IMR-90 (cell line): ENCODE results near the gene NUTM2F. TPM values are rescaled to one million over a fixed set of nuclear protein-coding genes. Genes with fewer than 3 reads are reported as not detected.

ENCODE experiments used
- ATAC-seq: fragments of 200-7000 bp; cut with Tn5 transposase; 2 replicates; pipeline ENCODE4 v1.9.1; 2020; ENCODE audit warnings: low read depth, mild to moderate bottlenecking, moderate library complexity
- BruUV-seq: library from RNA; stranded (reverse); fragments of 400-500 nt; replicated peaks from 2 replicates; lab custom pipeline; 2021; lab: Mats Ljungman, UMichigan
- CTCF ChIA-PET: fragments of 300-600 bp; formaldehyde crosslinking; extraction: SDS; loops from one replicate; lab custom pipeline; 2021; ENCODE audit warnings: antibody characterized with exemption; lab: Yijun Ruan, JAX
- POLR2A ChIA-PET: fragments of 300-600 bp; sonication (Branson Sonifier 250); formaldehyde crosslinking; loops from one replicate; lab custom pipeline; 2022; ENCODE audit warnings: antibody characterized with exemption; ENCODE audit not compliant: unreplicated experiment; lab: Charles Lee
- DNase-seq: peaks from one replicate; pipeline ENCODE4 v3.0.0; 2013
- H2AFZ ChIP-seq: replicated peaks from 2 replicates; pipeline ENCODE3; 2013; ENCODE audit warnings: low read length, mild to moderate bottlenecking; ENCODE audit not compliant: poor library complexity
- H2AK5ac ChIP-seq: 2 replicates; pipeline ENCODE4 v1.6.1; 2013; ENCODE audit warnings: low read depth, low read length, inconsistent platforms
- H2AK9ac ChIP-seq: replicated peaks from 2 replicates; pipeline ENCODE3; 2013; ENCODE audit warnings: mild to moderate bottlenecking, low read depth, low read length, moderate library complexity; ENCODE audit not compliant: poor library complexity
- H2BK120ac ChIP-seq: 2 replicates; pipeline ENCODE4 v1.6.1; 2013; ENCODE audit warnings: low read depth, low read length, inconsistent platforms
- H2BK15ac ChIP-seq: 3 replicates; pipeline ENCODE4 v1.6.1; 2013; ENCODE audit warnings: low read depth, low read length, inconsistent platforms
- H2BK20ac ChIP-seq: 2 replicates; pipeline ENCODE4 v1.6.1; 2013; ENCODE audit warnings: low read depth, mild to moderate bottlenecking, inconsistent platforms, low read length, moderate library complexity
- H2BK5ac ChIP-seq: 2 replicates; pipeline ENCODE4 v1.6.1; 2013; ENCODE audit warnings: mild to moderate bottlenecking, low read depth, low read length, inconsistent platforms; ENCODE audit not compliant: poor library complexity, severe bottlenecking
- H3K14ac ChIP-seq: replicated peaks from 2 replicates; pipeline ENCODE4 v1.6.1; 2013; ENCODE audit warnings: low read depth, low read length, inconsistent platforms
- H3K18ac ChIP-seq: 2 replicates; pipeline ENCODE4 v1.6.1; 2013; ENCODE audit warnings: low read depth, low read length, control low read depth
- H3K23ac ChIP-seq: 2 replicates; pipeline ENCODE4 v1.6.1; 2013; ENCODE audit warnings: low read depth, low read length, inconsistent platforms
- H3K27ac ChIP-seq: 2 replicates; pipeline ENCODE4 v1.5.1; 2013; ENCODE audit warnings: mild to moderate bottlenecking, control low read depth, low read length; ENCODE audit not compliant: insufficient read depth
- H3K27me3 ChIP-seq: 2 replicates; pipeline ENCODE4 v1.6.1; 2013; ENCODE audit warnings: low read length; ENCODE audit not compliant: control insufficient read depth, insufficient read depth
- H3K36me3 ChIP-seq: 2 replicates; pipeline ENCODE4 v1.6.1; 2013; ENCODE audit warnings: low read length, mixed read lengths; ENCODE audit not compliant: control insufficient read depth, insufficient read depth
- H3K4ac ChIP-seq: 2 replicates; pipeline ENCODE4 v1.6.1; 2013; ENCODE audit warnings: low read depth, low read length, inconsistent platforms
- H3K4me1 ChIP-seq: 2 replicates; pipeline ENCODE4 v1.6.1; 2013; ENCODE audit warnings: low read length, mixed read lengths; ENCODE audit not compliant: control insufficient read depth, insufficient read depth
- H3K4me2 ChIP-seq: 2 replicates; pipeline ENCODE4 v1.6.1; 2013; ENCODE audit warnings: low read depth, mild to moderate bottlenecking, control low read depth, low read length, moderate library complexity
- H3K4me3 ChIP-seq: 2 replicates; pipeline ENCODE4 v1.5.1; 2013; ENCODE audit warnings: low read depth, mild to moderate bottlenecking, control low read depth, low read length, moderate library complexity; ENCODE audit not compliant: insufficient read depth
- H3K56ac ChIP-seq: 2 replicates; pipeline ENCODE4 v1.6.1; 2013; ENCODE audit warnings: low read length, inconsistent platforms; ENCODE audit not compliant: insufficient read depth; ENCODE audit errors: extremely low read depth
- H3K79me1 ChIP-seq, 2 experiments: 2 replicates each; pipeline ENCODE4 v1.6.1; 2013; ENCODE audit warnings: low read length in 2 of 2, inconsistent platforms in 1 of 2, low read depth in 1 of 2
- H3K9ac ChIP-seq: 2 replicates; pipeline ENCODE4 v1.6.1; 2013; ENCODE audit warnings: low read depth, low read length, control low read depth
- H3K9me1 ChIP-seq: 2 replicates; pipeline ENCODE4 v1.6.1; 2013; ENCODE audit warnings: low read length, inconsistent platforms; ENCODE audit not compliant: insufficient read depth
- H3K9me3 ChIP-seq: 2 replicates; pipeline ENCODE4 v1.6.1; 2013; ENCODE audit warnings: low read length; ENCODE audit not compliant: control insufficient read depth, insufficient read depth
- H4K20me1 ChIP-seq: 2 replicates; pipeline ENCODE4 v1.6.1; 2013; ENCODE audit warnings: low read length, inconsistent platforms; ENCODE audit not compliant: insufficient read depth
- H4K5ac ChIP-seq: 2 replicates; pipeline ENCODE4 v1.6.1; 2013; ENCODE audit warnings: mild to moderate bottlenecking, low read depth, low read length, control low read depth
- H4K8ac ChIP-seq, 2 experiments: 2 replicates each; pipeline ENCODE4 v1.6.1; 2013; ENCODE audit warnings: low read depth in 2 of 2, low read length in 2 of 2, control low read depth in 1 of 2, inconsistent platforms in 1 of 2
- H4K91ac ChIP-seq: 2 replicates; pipeline ENCODE4 v1.6.1; 2013; ENCODE audit warnings: low read depth, low read length, inconsistent platforms; ENCODE audit not compliant: insufficient read depth
- CEBPB ChIP-seq: IDR thresholded peaks from 2 replicates; pipeline ENCODE4 v1.6.1; 2012; ENCODE audit warnings: low read depth, low read length, improper control_type of control experiment
- CHD1 ChIP-seq: IDR thresholded peaks from 2 replicates; pipeline ENCODE4 v1.6.1; 2012; ENCODE audit warnings: low read depth, low read length, improper control_type of control experiment
- SMC3 ChIP-seq: fragments of 150-350 bp; IDR thresholded peaks from 2 replicates; pipeline ENCODE4 v1.6.1; 2016; ENCODE audit warnings: low read depth, mild to moderate bottlenecking, antibody characterized with exemption, low read length, moderate library complexity
- whole genome bisulfite sequencing, 2 experiments: methylation state at CpG; one replicate each; pipeline versions ENCODE4 v1.1.5 to v1.1.7; 2013; ENCODE audit warnings: missing lambda C conversion rate in 2 of 2; ENCODE audit not compliant: insufficient read length in 1 of 2; ENCODE audit errors: extremely low coverage in 2 of 2; 5-methylcytosine and 5-hydroxymethylcytosine counted together
- dilution Hi-C: fragments of 300-500 bp; cut with HindIII; formaldehyde crosslinking; loops from one replicate; pipeline ENCODE4 v1.14.3; 2018; ENCODE audit warnings: low sequenced_read_pairs; ENCODE audit not compliant: unreplicated experiment
- in situ Hi-C: fragments of 300-500 bp; cut with MboI; formaldehyde crosslinking; loops from 3 replicates; pipeline ENCODE4 v1.14.3; 2019; ENCODE audit warnings: low sequenced_read_pairs, inconsistent platforms, mixed read lengths
- intact Hi-C: fragments of 100-400 bp; cut with micrococcal nuclease; formaldehyde crosslinking; loops from 2 replicates; pipeline ENCODE4 v1.10.0; 2022
- polyA plus RNA-seq, 3 experiments: library from polyadenylated mRNA; depleted of rRNA; stranded (reverse); fragments of >200 nt; gene quantifications; 2 replicates each; pipeline ENCODE4 v1.2.3, GENCODE V29; 2012; ENCODE audit warnings: low replicate concordance in 1 of 3
- total RNA-seq: library from RNA; depleted of rRNA; stranded (reverse); fragments of >200 nt; gene quantifications from 2 replicates; pipeline ENCODE4 v1.2.3, GENCODE V29; 2012; rRNA removed
- TF ChIP-seq, protein P1 (sequence below): conservative IDR thresholded peaks from 2 replicates; pipeline ENCODE4 v1.5.1; 2012; ENCODE audit warnings: mild to moderate bottlenecking, low read depth, low read length, improper control_type of control experiment

Gene NUTM2F
- total and polyA plus RNA-seq, 2 of the 4 experiments (the other 2 are of a cell fraction), result not detected

DNA sequence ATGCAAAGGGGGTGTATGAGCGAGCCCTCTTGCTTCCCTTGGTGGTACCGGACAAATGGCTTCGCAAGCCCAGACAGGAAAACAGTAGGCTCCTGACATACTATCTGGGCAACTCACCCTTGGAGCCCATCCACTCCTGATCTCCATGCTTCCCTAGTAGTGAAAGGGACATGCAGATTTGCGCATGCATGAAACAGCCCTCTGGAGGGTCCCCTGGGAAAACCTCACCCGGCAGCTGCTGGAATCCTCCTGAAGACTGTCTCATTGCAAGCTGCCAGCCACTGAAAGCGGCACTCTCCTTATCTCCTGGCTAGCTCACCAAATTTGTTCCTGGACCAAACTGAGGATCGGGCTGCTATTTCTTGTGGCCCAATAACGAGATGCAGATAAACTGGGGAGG lies 59.2 kb downstream of the NUTM2F start:
- Histone ChIP-seq H3K4me2 (no peak overlapping the region), H3K23ac (no peak overlapping the region), H2BK15ac (no peak overlapping the region), H4K8ac (no peak overlapping the region), H2AFZ (no peak overlapping the region), H3K4me3 (no peak overlapping the region), H3K27me3 (no peaks in the 10 kb centered on the region), H3K79me1 (peaks cover 3 to 4% of the 10 kb centered on the region in 2 experiments; a peak in 2 of 4 replicates), H3K36me3 (no peaks in the 10 kb centered on the region), H2BK5ac (no peak overlapping the region), H3K27ac (no peak overlapping the region), H4K91ac (no peak overlapping the region), H2AK9ac (no peak overlapping the region), H3K4me1 (no peaks in the 10 kb centered on the region), H3K9me1 (no peaks in the 10 kb centered on the region), H2BK20ac (no peak overlapping the region), H4K5ac (no peak overlapping the region), H3K9ac (no peak overlapping the region), H2AK5ac (no peak overlapping the region), H2BK120ac (no peak overlapping the region), H3K4ac (no peak overlapping the region), H3K9me3 (no peaks in the 10 kb centered on the region), H3K56ac (no peak overlapping the region), H4K20me1 (no peaks in the 10 kb centered on the region), H3K18ac (no peak overlapping the region), H3K14ac (no peak overlapping the region)
- dilution Hi-C loops (no loop called here), intact Hi-C loops (no loop called here), in situ Hi-C loops (loop anchor here (25.0 kb wide), 1 partner anchor 107 kb away; no protein-coding TSS in a partner anchor)
- CTCF ChIA-PET, result interaction anchor here (0.6 kb wide), 1 partner anchor 20 kb away, joined by 5 read pairs; no protein-coding TSS in a partner anchor
- POLR2A ChIA-PET, result no interaction called here
- DNase-seq (no peak), ATAC-seq (no peak)
- WGBS, 2 experiments, result 100% methylated on average over 2 of the region's 8 CpGs; no CpG with 5 or more reads in 1 of the 2 experiments
- no peak for TF ChIP-seq CHD1
- no peak for TF ChIP-seq SMC3
- no peak for TF ChIP-seq CEBPB
- TF ChIP-seq, protein P1, sequence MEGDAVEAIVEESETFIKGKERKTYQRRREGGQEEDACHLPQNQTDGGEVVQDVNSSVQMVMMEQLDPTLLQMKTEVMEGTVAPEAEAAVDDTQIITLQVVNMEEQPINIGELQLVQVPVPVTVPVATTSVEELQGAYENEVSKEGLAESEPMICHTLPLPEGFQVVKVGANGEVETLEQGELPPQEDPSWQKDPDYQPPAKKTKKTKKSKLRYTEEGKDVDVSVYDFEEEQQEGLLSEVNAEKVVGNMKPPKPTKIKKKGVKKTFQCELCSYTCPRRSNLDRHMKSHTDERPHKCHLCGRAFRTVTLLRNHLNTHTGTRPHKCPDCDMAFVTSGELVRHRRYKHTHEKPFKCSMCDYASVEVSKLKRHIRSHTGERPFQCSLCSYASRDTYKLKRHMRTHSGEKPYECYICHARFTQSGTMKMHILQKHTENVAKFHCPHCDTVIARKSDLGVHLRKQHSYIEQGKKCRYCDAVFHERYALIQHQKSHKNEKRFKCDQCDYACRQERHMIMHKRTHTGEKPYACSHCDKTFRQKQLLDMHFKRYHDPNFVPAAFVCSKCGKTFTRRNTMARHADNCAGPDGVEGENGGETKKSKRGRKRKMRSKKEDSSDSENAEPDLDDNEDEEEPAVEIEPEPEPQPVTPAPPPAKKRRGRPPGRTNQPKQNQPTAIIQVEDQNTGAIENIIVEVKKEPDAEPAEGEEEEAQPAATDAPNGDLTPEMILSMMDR, result no peak
- no TSS peak for BruUV-seq

Other genes with a start within 250 kb of the NUTM2F start
- 6.1 TPM in 2 replicates for gene PTPDC1, start 244.2 kb downstream of the NUTM2F start, total RNA-seq
- 3.3 and 3.9 TPM in 2 replicates for gene PTPDC1, start 244.2 kb downstream of the NUTM2F start, polyA plus RNA-seq (2012; rRNA removed)
- gene ZNF169, start 69.3 kb downstream of the NUTM2F start, total RNA-seq, result 2.7 and 4.4 TPM in 2 replicates
- 2.0 and 3.2 TPM in 2 replicates for gene ZNF169, start 69.3 kb downstream of the NUTM2F start, polyA plus RNA-seq (2012; rRNA removed)
- gene PCAT7, start 226.4 kb upstream of the NUTM2F start, total RNA-seq, result not detected in 2 replicates
- not detected in 2 replicates for gene PCAT7, start 226.4 kb upstream of the NUTM2F start, polyA plus RNA-seq (2012; rRNA removed)